ENCODE results near the gene BCL11A.
"Not testable (repeated sequence)": the region's sequence is repeated elsewhere in the genome, so short reads cannot be mapped to it uniquely, and the experiment has no call there.

The BCL11A gene

DNA sequence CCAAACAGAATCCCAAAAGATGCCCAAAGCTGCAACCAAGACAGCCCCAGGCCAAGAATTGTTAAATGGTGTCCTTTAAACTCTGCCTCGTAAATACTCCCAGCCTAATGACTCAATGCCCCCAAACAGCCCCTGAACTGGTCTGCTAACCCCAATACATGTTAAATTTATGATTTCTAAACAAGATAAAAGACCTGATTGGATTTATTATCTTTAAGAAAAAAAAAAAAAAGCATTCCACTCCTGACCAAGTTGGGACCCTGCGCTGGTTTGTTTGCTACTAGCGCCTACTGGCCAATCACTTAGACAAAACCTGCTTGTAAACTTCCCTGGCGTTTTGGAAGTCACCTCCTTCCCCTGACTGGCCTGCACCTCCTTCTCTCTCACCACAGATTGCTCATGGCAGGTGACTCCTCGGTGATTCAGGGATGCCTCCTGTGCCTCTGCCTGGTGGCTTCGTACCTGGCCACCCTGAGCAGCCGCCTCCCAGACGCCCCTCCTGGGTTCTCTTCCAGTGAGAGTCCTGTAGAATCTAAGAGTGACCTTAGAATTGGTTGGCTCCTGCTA lies 121.3 kb downstream of the BCL11A start:
- ATAC-seq = no peak
- DNase-seq = no peak

DNA sequence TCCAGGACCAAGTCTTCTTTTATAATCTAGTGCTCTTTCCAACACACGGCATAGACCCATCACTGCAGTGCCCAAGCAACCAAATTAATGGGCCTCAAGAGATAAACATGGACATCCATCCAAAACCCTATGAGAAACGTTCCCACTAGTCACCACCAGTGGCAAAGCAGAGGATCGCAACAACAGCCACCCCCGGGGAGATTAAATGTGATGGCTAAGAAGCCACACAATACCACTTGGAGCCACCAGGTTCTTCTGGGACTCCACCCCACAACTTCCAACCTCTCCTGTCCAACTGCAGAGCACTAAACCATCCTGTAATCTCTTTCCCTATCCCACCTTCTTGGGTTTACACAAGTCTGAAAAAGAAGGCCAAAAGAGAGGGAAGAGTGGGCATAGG lies 123.8 kb downstream of the BCL11A start:
- ATAC-seq = no peak
- DNase-seq = no peak

DNA sequence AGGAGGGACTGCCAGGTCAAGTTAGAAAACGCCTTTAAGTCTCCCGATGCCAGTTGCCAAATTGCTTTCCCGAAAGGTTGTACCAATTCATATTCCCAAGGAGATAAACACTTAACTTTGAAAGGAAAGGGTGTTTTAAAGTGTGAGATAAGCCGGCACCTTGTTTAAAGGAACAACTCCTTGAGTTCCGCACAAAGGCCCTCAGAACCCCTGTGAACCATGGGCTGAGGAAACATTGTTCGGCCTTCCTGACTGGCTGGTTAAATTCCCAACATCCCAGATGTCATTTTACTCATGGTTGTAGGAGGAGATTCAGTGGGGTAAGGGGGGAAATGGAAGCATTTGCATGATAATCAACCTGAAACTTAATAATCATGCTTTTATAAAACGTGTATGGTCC lies 126.6 kb downstream of the BCL11A start:
- no peak for ATAC-seq
- no peak for DNase-seq

DNA sequence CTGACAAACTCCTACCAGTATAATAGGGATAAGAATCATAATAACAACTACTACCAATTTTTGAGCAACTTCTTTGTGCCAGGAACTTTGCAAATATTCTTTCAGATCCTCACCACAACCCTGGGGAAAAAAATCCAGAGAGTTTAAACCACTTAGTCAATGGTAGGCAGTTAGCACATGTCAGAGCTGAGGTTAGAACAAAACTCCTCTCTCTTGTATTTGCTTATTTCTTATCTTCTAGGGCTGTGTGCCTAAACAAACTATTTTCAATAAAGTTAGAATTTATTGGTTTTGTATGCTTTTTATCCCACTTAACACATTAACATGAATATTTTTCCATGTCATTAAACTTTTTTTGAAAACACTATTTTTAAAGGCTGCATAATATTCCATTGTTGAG lies 127.1 kb downstream of the BCL11A start:
- DNase-seq (no peak), ATAC-seq (no peak)

DNA sequence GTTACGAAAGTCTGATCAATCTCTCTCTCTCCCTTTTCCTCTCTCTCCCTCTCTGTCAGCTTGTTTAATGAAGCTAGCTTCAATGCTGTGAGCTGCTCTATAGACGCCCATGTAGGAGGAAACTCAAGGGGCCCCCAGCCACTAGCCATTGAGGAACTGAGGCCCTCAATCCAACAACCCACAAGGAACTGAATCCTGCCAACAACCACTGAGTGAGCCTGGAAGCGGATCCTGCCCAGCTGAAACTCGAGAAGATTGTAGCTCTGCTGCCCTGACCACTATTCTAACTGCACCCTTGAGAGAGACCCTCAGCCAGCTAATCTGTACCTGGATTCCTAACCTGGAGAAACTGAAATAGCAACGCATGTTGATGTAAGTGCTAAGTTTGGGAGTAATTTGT lies 129.2 kb downstream of the BCL11A start:
- DNase-seq (no peak), ATAC-seq (no peak)

DNA sequence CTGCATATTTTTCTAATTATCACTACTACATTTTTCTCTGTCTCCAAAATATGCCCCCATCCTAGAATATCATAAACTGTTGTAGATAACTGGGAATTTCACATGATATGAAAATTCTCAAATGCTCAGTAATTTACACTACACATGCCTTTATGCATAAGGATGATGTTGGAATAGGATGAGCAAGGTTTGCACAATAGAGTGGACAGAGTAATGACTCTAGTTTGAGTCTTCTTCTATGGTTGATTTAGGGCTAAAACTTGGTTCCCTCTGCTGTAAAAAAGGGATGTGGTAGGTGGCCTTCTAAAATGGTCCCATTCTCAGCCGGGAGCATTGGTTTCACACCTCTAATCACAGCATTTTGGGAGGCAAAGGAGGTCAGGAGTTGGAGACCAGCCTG lies 129.9 kb downstream of the BCL11A start:
- no peak for ATAC-seq

DNA sequence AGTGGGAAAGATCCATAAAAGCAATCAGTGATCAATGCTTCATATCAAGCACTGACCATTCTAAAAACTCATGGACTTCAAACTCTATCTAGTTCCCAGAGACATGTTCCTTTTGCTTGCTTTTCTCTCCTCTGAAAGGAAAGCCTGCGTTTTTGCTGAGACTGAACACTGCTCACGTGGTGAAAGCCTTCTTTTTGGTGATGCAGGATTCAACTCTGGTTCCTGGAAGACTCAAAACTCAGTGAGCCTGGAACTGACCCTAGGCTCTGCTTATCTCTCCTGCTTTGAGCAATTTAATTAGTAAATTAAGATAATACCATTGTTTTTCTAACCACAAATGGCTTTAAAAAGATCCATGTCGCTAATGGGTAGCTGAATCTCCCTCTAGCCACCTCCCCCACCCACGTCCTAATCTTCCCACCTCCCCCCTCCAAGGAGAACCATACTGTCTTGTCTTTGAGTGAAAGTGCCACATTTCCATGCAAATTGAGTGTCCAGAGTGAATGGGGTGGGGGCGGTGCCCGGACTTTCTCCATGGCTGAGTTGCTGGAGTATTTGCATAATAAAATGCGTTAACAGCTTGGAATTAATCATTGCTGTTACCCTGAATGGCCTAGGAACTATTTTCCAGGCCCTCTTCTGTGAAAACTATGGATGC lies 130.5 kb downstream of the BCL11A start:
- ATAC-seq (no peak), DNase-seq (no peak)

More for the DNA sequence above, 129.9 kb downstream of the BCL11A start:
- DNase-seq = no peak

DNA sequence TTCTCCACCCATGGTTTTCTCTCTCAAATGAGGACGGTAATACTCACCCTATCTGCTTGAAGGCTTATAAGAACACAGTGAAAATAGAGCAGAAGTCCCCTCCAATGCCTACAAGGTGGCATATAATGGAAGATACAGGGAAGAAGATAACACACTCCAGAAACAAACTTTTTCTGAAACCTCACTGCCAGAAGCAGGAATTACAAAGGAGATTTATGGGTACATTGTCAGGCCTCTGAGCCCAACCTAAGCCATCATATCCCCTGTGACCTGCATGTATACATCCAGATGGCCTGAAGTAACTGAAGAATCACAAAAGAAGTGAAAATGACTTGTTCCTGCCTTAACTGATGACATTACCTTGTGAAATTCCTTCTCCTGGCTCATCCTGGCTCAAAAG lies 136.2 kb downstream of the BCL11A start:
- not testable (repeated sequence) for DNase-seq, ATAC-seq

DNA sequence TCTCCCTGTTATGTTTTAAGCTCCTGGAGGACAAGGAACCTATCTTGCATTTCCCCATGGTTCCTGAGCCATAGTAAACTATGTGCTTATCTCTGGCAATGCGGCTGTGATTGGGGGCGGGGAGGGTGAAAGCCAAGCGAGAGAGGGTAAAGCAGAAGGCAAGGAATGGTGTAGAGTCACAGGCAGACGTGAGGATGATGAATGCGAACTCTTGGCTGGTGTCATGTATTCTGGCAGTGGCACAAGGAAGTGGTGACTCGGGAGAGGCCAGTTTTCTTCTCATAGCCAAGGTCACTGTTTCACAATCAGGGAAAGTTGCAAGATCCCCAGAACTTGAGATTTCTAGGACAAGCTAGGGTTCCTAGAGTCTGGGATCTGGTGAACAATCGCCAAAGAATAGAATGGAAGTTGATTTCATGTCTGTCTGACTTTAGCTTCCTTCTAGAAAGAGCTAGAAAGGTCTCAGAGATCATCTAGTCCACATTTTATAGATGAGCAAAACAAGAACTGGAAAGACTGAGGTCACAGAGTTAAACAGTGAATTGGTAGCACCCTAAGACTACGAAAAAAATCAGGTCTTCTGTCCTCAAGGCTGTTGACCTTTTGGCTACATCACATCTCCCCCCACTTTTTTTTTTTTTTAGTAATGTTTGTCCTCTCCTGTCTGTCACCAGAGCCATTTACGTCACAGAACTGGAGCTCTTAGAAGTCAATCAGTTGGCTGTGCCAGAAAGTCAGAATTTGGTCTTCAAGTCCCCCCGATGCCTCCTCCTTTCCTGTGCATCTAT lies 137.0 kb downstream of the BCL11A start:
- no peak for DNase-seq
- ATAC-seq = no peak

DNA sequence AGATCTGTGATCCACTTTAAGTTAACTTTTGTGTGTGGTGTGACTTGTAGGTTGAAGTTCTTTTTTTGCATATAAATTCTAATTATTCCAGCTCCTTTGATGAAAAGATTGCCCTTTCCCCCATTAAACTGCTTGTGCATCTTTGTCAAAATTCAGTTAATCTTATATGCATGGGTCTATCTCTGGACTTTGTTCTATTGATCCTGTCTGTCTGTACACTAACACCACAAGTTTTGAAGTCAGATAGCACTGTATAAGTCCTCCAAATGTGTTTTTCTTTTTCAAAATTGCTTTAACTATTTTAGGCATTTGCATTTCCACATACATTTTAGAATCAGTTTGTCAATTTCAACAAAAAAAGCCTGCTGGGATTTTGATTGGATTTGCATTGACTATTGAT lies 137.6 kb downstream of the BCL11A start:
- ATAC-seq (no peak), DNase-seq (no peak)

DNA sequence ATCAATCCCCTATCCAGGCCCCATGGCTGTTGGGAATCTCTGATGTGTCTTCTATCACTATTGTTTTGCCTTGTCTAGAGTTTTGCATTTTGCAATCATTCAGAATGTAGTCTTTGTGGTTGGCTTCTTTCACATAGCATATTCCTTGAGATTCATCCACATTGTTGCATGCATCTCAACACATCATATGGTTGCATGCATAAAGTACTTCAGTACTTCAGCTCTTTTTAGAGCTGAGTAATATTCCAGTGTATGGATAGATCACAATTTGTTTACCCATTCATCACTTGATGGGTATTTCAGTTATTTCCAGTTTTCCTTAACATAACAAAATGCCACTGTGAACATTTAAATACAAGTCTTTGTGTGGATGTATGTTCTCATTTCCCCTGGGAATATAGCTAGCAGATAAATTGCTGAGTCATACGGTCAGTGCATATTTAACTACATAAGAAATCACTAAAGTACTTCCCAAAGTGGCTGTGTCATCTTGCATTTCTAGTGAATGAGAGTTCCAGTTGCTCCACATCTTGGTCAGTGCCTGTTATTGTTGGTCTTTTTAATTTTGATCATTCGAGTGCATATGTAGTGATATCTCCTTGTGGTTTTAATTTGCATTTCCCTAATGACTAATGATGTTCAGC lies 138.8 kb downstream of the BCL11A start:
- DNase-seq = no peak
- ATAC-seq = no peak

DNA sequence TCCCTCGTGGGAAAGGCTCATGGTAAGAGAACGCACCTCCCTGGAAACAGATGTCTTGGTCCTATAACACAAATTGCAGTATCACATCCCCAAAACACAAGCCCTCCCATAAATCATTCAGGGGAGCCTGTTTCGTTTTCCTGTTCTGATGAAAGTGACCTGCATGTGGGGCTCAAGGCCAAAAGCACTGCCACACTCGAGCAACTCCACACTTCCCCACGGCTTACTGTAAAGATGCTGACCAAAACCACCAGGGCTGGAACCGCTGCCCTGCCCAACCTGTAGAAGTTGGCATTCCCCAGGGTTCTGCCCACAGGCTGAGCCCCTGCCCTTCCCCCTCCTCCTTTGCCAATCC lies 139.7 kb downstream of the BCL11A start:
- ATAC-seq = no peak

DNA sequence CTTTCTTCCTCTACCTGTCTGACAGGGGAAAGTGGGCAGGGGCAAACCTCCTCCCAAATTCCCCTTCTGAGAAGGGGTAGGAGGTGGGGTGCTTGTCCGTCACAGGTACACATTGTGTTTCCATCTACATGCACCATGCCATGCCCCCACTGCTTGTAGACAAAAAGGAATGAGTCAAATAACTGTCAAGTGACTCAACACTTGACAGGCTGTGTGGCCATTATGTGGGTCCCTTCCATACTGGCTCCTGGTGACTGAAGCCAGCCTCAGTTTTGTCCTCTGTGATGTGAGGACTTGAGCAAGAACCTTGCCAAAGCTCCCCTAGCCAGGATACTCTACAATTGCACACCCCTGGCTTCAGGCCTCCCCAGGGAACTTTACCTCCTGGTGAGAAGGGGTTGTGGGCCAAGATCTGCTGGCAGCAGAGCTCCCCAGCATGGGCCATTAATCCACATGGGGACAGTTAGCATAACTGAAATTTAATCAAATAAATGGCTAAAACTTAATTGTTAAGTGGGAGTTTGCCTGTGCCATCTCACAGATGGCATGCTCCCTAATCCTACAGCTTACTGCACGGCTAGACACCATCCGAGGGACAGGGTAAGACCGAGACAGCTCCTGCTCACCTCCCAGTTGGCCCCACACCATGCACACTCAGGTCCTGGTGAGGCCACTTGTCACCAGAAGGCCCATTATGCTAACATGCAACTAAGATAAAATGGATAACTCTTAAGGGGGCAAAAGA lies 140.2 kb downstream of the BCL11A start:
- no peak for DNase-seq
- ATAC-seq = peak; percentile 57

More for the DNA sequence above, 139.7 kb downstream of the BCL11A start:
- DNase-seq = peak; percentile 6

DNA sequence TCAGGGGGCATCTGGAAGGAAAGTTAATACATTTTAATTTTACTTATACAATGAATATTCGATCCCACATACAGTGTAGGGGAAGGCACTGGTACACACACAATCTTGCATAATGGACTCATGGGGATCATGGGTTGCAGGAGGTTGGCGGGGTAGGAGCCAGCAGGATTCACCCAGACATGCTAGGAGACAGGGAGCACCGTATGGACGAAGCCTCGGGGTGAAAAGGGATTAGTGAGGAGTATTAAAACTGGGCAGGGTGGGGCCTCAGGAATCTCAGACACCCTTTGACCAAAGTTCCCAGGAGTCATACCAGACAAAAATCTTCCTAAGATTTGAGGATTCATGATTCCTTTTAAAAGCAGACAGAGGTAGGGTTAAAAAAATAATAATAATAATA lies 140.8 kb downstream of the BCL11A start:
- ATAC-seq (no peak), DNase-seq (no peak)

DNA sequence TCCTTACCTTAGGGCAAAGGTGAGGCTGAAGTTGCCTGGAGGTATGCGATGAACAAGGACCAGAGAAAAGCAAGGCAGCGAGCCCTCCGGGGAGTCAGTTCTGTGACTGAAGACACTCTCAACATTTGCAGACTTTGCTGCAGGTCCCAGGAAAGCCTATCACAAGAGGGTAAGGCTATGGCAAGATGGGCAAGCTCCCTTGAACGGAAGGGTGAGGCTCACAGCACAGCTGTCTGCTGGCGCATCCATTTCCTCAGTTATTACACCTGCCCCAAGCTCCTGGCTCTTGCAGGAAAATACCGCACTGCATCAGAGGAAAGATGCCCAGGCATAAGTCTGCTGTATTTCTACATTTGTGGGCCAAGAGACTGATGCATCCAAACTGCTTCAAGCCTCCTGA lies 141.4 kb downstream of the BCL11A start:
- DNase-seq (no peak), ATAC-seq (no peak)

DNA sequence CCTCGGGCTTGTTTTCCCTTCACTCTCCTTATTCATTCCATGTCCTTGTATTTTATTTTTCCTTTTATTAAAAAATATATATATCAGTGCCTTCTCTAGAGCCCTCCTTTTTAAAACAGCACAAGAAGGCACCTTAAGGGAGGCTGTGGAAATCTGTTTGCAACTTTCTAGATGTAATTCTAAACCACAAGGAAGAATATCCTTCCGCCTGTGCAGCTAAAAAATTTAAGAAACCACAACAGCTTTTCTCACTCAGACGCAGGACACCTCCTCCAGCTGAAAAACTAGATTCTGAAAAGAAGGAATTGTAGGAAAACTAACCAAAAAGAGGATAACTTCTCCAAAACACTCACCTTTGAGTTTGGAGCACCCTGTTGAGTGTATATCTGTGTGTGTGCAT lies 142.2 kb downstream of the BCL11A start:
- DNase-seq (no peak), ATAC-seq (no peak)

DNA sequence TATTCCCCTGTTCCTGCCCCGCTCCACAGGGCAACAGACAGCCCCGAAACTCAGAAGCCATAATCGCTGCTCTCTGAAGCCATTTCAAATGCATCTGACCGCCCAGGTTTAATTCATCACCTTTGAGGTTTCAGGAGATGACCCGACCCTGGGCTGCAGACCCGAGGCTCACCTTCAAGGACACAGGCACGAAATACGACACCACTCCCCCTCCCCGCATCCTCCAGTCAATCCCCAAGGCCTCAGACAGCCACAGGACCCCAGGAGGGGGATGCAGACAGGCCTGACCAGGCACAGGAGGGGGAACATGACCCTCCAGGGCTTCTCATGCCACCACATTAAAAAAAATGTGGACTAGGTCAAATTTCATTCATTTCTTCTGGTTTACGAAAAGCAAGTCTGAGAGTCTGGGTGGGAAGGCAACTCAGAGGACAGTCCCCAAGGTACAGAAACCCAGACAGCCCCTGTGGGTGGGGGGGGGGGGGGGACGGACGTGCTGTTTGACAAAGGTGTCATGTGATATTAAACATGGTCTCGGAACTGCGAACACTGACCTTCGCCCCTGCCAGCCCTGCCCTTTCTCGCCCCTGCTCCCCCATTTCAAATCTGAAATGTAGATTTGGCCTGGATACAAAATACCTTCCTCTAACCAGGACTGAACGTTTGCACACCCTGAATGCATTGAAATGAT lies 142.9 kb downstream of the BCL11A start:
- ATAC-seq = no peak

DNA sequence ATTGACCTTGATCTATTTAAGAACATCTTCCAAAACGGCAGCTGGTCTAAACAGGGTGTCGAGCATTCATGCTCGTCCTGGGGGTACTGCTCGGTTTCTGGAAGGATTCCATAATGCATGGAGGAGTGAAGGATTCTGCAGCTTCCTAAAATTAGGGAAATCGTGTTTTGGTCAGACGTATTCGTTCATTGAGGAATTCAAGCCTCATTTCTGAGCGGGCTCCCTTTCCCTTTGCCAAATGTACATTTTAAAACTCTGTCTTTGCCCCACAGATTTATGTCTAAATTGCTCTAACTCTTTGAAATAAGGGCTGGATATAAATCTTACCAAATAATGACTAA lies 144.0 kb downstream of the BCL11A start:
- ATAC-seq = no peak
- no peak for DNase-seq

More for the DNA sequence above, 142.9 kb downstream of the BCL11A start:
- DNase-seq = no peak

DNA sequence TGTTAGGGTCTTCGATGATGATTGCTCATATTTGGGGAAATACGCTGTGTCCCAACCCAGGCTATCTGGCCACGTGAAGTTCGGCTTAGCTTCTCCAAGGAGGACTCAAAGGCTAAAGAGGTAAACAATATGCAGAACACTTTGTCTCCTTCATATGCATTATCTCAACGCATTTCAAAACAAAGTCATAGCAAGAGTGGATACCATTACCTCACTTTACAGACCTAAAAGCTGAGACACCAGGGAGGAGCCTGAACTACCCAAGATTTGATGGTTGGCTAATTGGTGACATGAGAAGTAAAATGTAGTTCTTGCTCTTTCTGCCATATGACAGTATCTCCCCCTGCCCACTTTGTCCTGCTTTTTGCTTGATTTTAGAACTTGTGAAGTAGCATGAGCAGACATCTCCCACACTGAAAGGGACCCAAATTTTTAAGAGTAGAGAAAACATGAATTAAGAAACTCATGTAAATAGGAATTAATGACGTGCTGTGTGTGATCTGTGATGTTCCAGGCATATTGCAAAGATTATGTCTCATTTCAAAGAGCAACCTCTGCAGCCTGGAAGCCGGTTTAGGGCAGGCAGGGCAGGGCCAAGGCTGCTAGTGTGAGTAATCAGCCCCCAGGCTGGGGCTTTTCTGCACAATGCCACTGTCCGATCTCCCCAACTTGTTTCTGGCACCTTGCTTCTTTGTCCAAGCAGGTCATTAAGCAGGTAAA lies 144.5 kb downstream of the BCL11A start:
- no peak for DNase-seq
- ATAC-seq = no peak

DNA sequence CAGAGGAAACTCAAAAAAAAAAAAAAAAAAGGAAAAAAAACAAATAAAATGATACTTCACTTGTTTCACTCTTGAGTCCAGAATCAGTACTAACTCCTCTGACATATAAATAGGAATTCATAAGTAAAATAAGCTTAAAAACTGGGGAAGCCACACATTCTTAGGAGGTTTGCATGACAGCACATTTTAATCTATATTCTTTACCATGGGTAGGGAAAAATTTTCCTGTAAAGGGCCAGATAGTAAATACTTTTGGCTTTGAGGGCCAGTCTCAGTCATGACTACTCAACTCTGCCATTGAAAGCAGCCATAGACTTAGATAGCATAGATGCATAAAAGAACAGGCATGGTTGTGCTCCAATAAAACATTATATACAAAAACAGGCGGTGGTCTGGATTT lies 145.2 kb downstream of the BCL11A start:
- ATAC-seq = no peak
- no peak for DNase-seq

DNA sequence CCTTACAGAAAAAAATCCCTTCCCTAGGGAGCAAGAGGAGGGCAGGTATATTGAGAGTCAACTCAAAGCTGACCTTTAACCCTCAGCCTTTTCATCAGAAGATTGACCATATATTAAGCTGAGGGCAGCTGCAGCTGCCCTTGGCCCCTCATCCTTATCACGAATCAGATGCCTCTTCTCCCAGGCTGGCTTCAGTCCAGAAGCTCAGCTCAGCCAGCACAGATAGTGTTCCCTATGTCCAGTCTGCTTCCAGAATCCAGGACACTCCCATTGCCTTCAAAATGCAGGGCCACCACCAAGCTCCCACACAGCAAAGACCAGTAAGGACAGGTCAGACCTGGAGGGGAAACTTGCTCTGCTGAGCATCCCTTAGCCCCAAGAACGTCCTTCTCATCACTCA lies 146.1 kb downstream of the BCL11A start:
- DNase-seq = no peak
- no peak for ATAC-seq

Data from stimulated activated naive CD8-positive, alpha-beta T cell treated with anti-CD3 and anti-CD28 coated beads, Interleukin-15, Interleukin-2, amounts not matched to agents 100 U/mL and 50 U/mL, for 24 hours (primary cell).